ENCODE data around the gene NTNG1.

The NTNG1 gene

DNA sequence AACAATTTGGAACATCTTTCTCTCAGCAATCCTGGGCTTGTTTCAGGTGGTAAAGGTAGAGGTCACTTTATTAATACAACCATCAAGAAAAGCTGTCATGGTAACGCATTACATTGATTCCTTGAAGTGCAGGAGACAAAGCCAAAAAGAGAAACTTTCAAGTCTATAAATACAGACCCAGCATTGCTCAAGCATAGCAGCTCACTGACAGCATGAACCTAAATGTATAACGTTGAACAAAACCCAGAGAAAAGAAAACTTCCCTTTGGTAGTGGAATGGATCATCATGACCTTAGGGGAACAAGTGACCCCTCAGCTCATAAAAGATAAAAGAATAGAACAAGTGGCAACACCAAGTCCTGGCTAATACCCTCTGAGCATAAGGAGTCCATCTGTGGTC is 332.2 kb downstream of the NTNG1 start:
- no peak for FAIRE-seq

DNA sequence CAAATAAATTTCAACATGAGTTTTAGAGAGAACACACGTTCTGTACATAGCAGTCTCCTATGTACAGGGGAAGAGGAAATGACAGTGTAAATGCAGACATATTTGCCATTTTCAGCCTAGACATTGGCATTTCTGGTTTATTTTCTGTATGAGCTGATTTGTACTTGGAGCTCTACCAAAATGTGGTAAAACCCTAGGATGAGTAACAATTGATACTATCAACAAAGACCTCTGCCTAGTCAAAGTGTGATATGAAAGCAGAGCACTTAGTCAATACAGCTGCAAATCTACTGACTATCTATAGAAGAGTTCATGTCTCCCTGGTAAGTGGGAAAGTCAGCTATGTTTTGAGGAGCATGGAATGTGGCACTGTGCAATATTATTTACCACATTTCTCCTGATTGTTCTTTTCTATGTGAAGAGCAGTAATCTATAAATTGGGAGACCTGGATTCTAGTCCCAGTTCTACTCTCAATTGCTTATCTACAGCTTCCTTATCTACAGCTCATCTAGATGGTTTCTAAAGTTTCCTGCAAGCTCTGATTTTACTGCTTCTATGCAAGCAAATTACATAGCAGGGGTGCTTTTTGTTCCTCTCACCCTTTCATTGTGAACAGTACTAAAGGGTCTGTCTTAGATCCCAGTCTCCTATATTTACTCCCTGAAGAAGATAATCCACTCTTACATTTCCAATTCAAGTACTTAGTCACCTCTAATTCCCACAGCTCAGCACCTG is 334.2 kb downstream of the NTNG1 start:
- no peak for FAIRE-seq

GRCh38 chr1:107477233-107477632 is 336.4 kb downstream of the NTNG1 start:
- no peak for FAIRE-seq

GRCh38 chr1:107479865-107480350 is 339.1 kb downstream of the NTNG1 start:
- no peak for FAIRE-seq

- no peak for FAIRE-seq
Measured at GRCh38 chr1:107480548-107481415, 339.9 kb downstream of the NTNG1 start.

GRCh38 chr1:107481756-107482384 is 341.0 kb downstream of the NTNG1 start:
- no peak for FAIRE-seq

GRCh38 chr1:107483949-107484348 is 343.1 kb downstream of the NTNG1 start:
- FAIRE-seq: no peak

DNA sequence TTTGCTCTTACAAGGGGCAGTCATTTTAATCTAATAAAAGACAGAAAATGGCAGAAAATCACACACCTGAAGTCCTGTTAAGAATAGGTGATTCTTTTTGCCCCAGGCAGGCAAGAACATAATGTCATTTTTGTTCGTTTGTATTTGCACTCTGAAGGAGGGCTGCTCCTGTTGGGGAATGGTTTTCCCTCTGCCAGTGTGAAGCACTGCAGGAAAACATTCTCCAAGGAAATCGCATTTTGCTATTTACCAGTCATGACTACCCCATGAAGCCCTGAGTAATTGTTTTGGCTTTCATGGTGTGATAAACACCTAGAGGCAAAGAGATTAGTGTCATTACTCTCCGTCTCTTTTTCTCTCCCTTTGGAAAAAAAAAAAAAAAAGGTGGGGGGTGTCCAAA is 345.5 kb downstream of the NTNG1 start:
- FAIRE-seq: no peak

DNA sequence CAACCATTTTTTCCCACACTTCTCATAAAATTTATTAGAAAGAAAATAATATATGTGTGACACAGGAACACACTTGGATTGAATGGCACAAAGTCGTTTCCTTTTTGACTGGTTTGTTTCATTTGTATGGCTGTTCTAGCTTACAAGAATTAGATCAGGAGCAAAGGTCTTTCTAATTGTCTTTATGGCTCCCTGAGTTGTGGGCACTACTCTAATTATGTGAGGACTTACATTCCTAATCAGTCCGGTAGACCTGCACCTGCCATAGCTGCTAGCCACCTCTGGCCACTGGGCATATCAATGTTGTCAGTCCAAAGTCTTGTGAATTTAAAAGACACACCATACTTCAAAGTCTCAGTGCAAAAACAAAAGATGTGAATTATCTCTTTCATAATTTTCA is 346.7 kb downstream of the NTNG1 start:
- FAIRE-seq: no peak

DNA sequence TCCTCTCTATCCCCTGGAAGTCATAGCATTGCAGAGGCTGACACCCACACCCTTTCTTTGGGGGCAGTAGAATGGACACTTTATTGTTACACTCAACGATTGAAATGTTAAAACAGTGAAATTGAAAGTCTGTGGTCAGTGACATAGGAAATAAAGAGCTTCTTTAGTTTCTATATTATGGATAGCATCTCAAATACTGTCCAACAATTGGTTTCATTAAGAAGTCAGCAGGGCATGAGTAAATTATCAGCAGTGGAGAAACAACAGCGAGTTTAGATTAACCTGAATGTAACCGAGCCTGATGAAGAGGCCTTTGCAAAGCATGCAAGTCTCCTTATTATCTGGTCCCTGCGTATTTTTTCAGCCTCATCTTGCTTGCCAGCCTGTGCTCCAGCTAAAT is 350.7 kb downstream of the NTNG1 start:
- no peak for FAIRE-seq

GRCh38 chr1:107493111-107493716 is 352.4 kb downstream of the NTNG1 start:
- FAIRE-seq: no peak

- FAIRE-seq: no peak
Measured at GRCh38 chr1:107494061-107494460, 353.2 kb downstream of the NTNG1 start.

DNA sequence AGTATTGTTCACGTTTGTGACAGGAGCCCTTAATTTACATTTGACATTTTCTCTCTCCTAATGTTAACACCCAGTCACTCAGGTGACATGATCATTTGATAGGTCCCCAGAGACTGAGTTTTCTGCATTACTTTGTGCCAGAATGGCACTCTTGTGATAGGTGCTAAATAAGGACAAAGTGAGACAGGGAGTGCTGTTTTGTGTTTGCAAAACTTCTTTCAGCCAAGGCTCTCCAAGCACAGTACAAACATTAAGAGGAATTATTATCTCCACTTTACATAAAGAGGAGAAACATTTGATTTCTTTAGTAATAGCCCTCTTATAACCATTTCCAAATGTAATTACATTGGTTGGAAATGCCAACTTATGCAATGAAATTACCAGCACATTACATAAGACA is 355.2 kb downstream of the NTNG1 start:
- FAIRE-seq: no peak

GRCh38 chr1:107499139-107499744 is 358.4 kb downstream of the NTNG1 start:
- no peak for FAIRE-seq

- no peak for FAIRE-seq
Measured at GRCh38 chr1:107501081-107501605, 360.3 kb downstream of the NTNG1 start.

- no peak for FAIRE-seq
Measured at GRCh38 chr1:107510347-107510746, 369.5 kb downstream of the NTNG1 start.

DNA sequence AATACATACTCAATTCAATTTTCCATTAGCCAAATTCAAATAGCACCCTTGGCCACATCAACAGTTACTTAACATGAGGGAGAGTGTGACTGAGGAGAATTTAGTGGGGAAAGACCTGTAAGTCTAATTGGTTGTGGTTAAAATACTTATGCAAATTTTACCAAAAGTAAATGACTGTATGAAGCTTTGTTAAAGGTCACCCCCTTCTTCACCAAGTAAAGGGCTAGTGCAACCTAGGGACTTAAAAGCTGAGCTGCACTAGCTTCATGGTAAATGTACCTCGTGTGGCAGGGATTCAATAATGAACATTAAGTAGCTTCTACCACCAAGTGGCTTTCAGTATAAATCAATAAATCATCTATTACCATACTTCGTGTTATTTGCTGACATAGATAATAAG is 372.0 kb downstream of the NTNG1 start:
- FAIRE-seq: no peak

- no peak for FAIRE-seq
Measured at GRCh38 chr1:107514841-107515240, 374.0 kb downstream of the NTNG1 start.

DNA sequence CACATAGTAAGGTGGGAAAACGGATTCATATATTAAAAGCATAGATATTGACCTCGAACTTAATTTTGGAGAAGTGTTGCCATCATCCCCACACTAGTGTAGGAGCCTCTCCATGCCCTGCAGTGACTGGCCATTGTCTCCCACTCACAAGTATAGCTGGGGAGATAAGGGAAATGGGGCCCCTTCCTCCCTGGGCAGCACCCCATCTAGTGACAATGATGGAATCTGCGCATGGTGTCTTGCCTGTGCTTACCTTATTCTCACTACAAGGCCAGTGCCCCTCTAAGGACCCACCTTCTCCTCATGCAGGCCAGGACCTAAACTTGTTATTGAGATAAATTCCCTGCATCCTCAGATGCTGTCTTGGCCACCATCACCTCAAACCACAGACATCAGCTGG is 374.9 kb downstream of the NTNG1 start:
- no peak for FAIRE-seq

- no peak for FAIRE-seq
Measured at GRCh38 chr1:107523061-107523460, 382.2 kb downstream of the NTNG1 start.

DNA sequence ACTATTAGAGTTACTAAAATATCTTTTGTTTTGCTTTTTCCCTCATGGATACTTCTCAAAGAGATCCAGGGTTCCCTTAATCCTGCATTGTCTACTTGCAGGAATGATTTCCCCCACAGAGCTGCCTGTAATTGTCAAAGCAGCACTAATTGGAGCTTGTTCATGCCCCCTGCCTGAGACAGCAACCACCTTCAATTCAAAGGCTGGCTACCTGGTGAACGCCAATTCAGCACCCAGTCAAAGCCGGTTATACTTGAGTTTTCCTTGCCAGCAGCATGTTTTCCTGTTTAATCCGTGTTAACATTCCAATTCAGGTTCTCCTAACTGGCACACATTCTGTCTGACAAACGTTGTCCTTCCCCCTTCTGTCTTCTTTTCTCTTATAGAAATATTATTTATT is 382.9 kb downstream of the NTNG1 start:
- FAIRE-seq: no peak

- no peak for FAIRE-seq
Measured at GRCh38 chr1:107524301-107524700, 383.5 kb downstream of the NTNG1 start.

GRCh38 chr1:107525145-107525544 is 384.3 kb downstream of the NTNG1 start:
- FAIRE-seq: no peak

Data from islet of Langerhans (tissue), 1 donor.